Measurements from ENCODE around the gene HIC2.
"Not testable (repeated sequence)": the region's sequence is repeated elsewhere in the genome, so short reads cannot be mapped to it uniquely, and the experiment has no call there.

The HIC2 gene

DNA sequence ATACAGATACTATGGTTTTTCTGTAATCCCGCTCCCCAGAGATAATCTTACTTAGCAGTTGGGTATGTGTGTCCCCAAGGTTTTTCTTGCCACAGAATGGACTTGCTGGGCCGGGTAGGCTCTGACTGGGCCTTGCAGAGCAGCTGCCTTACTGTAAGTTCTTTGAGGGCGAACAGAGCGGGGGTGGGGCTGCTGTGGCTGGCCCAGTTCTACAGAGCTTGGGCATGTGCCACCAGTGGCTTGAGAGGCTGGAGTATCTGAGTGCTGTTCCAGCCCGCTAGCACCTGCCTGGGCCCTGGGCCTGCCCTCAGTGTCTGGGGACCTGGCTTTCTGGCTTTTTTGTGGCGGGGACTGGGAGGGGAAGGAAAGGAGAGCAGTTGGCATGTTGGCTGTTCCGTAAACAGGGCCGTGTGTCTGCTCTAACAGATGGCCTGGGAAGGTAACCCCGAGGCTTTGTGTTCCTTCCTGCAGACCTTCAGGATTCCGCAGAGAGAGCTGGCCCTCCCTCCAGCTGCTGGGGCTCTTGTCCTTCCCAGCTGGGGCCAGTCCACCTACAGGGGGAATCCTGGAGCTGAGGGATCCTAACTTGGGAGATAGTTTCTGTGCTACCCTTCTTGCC, 23.0 kb downstream of the HIC2 start:
- H3K27me3 ChIP-seq (ENCODE audit: control insufficient read depth, insufficient read depth, low read length); H3K36me3 ChIP-seq (ENCODE audit: control insufficient read depth, insufficient read depth, low read length); H3K9ac ChIP-seq (ENCODE audit: low read length); H3K9me3 ChIP-seq (ENCODE audit: control insufficient read depth, insufficient read depth, low read depth, low read length); H3K4me3 ChIP-seq (ENCODE audit: low read depth, low read length); H3K27ac ChIP-seq (ENCODE audit: low read depth, low read length): not testable (repeated sequence)
- H3K4me1 ChIP-seq (ENCODE audit: control insufficient read depth, insufficient read depth, low read length): peaks cover 12% of the 10 kb centered on the region

DNA sequence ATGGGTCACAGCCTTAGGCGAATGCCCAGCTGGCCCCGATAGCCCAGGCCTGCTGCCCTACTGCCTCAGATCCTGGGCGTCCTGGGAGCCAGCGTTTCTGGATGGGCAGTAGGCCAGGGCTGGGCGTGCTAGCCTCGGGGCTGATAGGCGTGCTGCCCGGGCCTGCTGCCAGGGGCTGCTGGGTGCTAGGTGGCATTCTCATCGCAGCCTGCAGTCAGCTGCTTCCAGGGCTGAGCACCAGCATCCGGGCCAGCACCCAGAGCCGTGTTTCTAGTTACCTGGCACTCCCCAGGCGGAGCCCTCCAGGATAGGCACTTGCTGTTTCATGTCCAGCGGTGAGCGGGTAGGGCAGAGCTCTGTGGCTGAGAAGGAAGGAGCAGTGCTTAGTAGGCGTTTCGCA, 23.5 kb downstream of the HIC2 start:
- Histone ChIP-seq H3K36me3 (ENCODE audit: control insufficient read depth, insufficient read depth, low read length) (peaks cover 10% of the 10 kb centered on the region), H3K4me1 (ENCODE audit: control insufficient read depth, insufficient read depth, low read length) (peaks cover 12% of the 10 kb centered on the region)
- not testable (repeated sequence) for H3K27me3 ChIP-seq (ENCODE audit: control insufficient read depth, insufficient read depth, low read length); H3K4me3 ChIP-seq (ENCODE audit: low read depth, low read length); H3K27ac ChIP-seq (ENCODE audit: low read depth, low read length); H3K9ac ChIP-seq (ENCODE audit: low read length); H3K9me3 ChIP-seq (ENCODE audit: control insufficient read depth, insufficient read depth, low read depth, low read length)

DNA sequence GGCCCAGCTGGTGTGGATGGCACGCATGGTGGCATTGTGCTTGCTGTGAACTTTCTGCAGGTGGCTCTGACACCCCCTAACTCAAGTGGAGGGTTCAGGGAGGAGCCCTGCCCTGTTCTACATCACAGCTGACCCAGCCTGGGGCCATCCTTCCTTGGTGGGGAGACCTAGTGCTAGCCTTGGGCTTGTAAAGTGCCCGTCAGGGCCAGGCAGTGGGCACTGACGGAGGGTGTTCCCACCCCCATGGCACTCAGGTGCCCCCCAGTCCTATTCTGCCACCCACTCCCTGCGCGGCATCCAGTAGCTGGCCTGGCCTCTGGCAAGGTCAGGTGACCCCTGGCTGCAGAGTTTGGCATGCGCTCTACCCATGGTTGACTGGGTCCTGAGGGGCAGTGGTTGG, 24.0 kb downstream of the HIC2 start:
- H3K27me3 ChIP-seq (ENCODE audit: control insufficient read depth, insufficient read depth, low read length); H3K27ac ChIP-seq (ENCODE audit: low read depth, low read length); H3K4me3 ChIP-seq (ENCODE audit: low read depth, low read length); H3K9me3 ChIP-seq (ENCODE audit: control insufficient read depth, insufficient read depth, low read depth, low read length); H3K9ac ChIP-seq (ENCODE audit: low read length): not testable (repeated sequence)
- peaks cover 15% of the 10 kb centered on the region for H3K36me3 ChIP-seq (ENCODE audit: control insufficient read depth, insufficient read depth, low read length)
- peaks cover 12% of the 10 kb centered on the region for H3K4me1 ChIP-seq (ENCODE audit: control insufficient read depth, insufficient read depth, low read length)

GRCh38 chr22:21442123-21442522, 25.0 kb downstream of the HIC2 start:
- H3K4me1 ChIP-seq (ENCODE audit: control insufficient read depth, insufficient read depth, low read length): peaks cover 12% of the 10 kb centered on the region
- H3K9me3 ChIP-seq (ENCODE audit: control insufficient read depth, insufficient read depth, low read depth, low read length); H3K4me3 ChIP-seq (ENCODE audit: low read depth, low read length); H3K9ac ChIP-seq (ENCODE audit: low read length); H3K27me3 ChIP-seq (ENCODE audit: control insufficient read depth, insufficient read depth, low read length); H3K27ac ChIP-seq (ENCODE audit: low read depth, low read length): not testable (repeated sequence)
- H3K36me3 ChIP-seq (ENCODE audit: control insufficient read depth, insufficient read depth, low read length): peaks cover 25% of the 10 kb centered on the region

GRCh38 chr22:21442646-21443045, 25.5 kb downstream of the HIC2 start:
- peaks cover 12% of the 10 kb centered on the region for H3K4me1 ChIP-seq (ENCODE audit: control insufficient read depth, insufficient read depth, low read length)
- H3K36me3 ChIP-seq (ENCODE audit: control insufficient read depth, insufficient read depth, low read length): peaks cover 25% of the 10 kb centered on the region
- not testable (repeated sequence) for H3K9me3 ChIP-seq (ENCODE audit: control insufficient read depth, insufficient read depth, low read depth, low read length); H3K9ac ChIP-seq (ENCODE audit: low read length); H3K4me3 ChIP-seq (ENCODE audit: low read depth, low read length); H3K27me3 ChIP-seq (ENCODE audit: control insufficient read depth, insufficient read depth, low read length)
- 0 out of 2 replicates have a peak overlapping the region, but pooled peaks have one; percentile 23 for H3K27ac ChIP-seq (ENCODE audit: low read depth, low read length)

DNA sequence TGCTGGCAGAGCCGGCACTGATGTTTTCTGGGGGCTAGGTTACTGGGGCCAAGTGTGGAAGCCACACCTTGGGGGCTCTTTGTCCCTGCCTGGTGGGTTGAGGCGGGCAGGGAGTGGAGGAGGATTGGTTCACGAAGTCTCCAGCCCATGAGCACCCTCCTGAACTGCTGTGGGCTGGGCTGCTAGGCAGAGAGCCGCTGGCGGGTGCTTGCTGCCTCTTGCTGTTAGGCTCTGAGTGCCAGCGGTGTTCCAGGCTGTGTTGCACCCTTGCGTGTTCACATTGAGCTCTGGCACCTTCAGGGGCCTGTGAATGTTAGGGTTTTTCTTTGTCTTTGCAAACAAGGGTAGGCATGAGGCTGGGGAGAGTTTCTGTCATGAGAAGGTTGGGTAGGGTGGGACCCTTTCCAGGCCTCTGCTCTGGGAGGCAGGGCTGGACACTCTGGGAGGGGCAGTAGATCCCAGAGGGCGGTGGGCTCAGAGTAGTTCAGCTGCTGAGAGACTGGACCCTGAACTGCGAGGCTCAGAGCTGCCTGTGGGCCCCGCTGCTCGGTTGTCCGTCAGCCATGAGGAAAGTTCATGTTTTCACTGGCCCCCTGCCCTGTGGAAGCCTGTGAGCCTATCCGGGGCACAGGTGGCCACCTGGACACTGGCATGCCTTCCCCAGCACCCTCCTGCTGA, 26.0 kb downstream of the HIC2 start:
- peaks cover 25% of the 10 kb centered on the region for H3K36me3 ChIP-seq (ENCODE audit: control insufficient read depth, insufficient read depth, low read length)
- peaks cover 13% of the 10 kb centered on the region for H3K4me1 ChIP-seq (ENCODE audit: control insufficient read depth, insufficient read depth, low read length)
- no peaks in the 10 kb centered on the region for H3K27me3 ChIP-seq (ENCODE audit: control insufficient read depth, insufficient read depth, low read length)
- no peak overlapping the region for H3K4me3 ChIP-seq (ENCODE audit: low read depth, low read length)
- no peak overlapping the region for H3K9ac ChIP-seq (ENCODE audit: low read length)
- no peaks in the 10 kb centered on the region for H3K9me3 ChIP-seq (ENCODE audit: control insufficient read depth, insufficient read depth, low read depth, low read length)
- 0 out of 2 replicates have a peak overlapping the region, but pooled peaks have one; percentile 23 for H3K27ac ChIP-seq (ENCODE audit: low read depth, low read length)

DNA sequence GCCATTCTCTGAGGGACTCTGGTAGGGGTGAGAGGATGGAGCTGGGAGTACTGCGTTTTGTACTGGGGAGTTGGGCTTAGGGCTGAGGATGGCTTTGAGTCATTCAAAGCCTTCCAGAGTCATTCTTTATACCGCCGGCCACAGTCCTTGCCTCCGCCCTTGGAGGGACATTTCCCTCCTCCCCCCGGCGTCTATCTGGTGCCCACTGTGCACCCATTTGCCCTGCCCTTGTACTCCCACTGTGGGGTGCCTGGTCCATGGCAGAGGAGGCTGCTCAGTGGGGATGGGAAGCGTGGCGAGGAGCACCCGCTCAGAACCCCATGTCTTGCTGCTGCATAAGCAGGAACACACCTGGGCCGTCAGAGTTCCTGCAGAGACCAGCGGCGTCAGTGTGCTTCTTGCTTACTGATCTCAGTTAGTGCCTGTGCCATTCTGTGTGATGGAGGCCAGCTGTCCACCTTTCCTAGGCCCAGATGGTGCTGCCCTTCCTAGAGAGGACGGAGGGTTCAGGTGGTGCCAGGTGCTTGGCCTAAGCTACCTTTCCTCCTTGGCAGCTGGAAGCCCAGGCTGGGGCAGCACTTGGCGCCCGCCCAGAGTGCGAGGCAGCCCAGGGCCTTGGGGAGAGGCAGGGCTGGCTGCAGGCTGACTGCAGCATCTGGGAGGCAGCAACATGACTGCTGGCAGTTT, 26.7 kb downstream of the HIC2 start:
- Histone ChIP-seq H3K4me3 (ENCODE audit: low read depth, low read length) (no peak overlapping the region), H3K4me1 (ENCODE audit: control insufficient read depth, insufficient read depth, low read length) (peaks cover 20% of the 10 kb centered on the region), H3K36me3 (ENCODE audit: control insufficient read depth, insufficient read depth, low read length) (peaks cover 25% of the 10 kb centered on the region), H3K9me3 (ENCODE audit: control insufficient read depth, insufficient read depth, low read depth, low read length) (no peaks in the 10 kb centered on the region), H3K9ac (ENCODE audit: low read length) (no peak overlapping the region), H3K27me3 (ENCODE audit: control insufficient read depth, insufficient read depth, low read length) (no peaks in the 10 kb centered on the region), H3K27ac (ENCODE audit: low read depth, low read length) (no peak overlapping the region)

DNA sequence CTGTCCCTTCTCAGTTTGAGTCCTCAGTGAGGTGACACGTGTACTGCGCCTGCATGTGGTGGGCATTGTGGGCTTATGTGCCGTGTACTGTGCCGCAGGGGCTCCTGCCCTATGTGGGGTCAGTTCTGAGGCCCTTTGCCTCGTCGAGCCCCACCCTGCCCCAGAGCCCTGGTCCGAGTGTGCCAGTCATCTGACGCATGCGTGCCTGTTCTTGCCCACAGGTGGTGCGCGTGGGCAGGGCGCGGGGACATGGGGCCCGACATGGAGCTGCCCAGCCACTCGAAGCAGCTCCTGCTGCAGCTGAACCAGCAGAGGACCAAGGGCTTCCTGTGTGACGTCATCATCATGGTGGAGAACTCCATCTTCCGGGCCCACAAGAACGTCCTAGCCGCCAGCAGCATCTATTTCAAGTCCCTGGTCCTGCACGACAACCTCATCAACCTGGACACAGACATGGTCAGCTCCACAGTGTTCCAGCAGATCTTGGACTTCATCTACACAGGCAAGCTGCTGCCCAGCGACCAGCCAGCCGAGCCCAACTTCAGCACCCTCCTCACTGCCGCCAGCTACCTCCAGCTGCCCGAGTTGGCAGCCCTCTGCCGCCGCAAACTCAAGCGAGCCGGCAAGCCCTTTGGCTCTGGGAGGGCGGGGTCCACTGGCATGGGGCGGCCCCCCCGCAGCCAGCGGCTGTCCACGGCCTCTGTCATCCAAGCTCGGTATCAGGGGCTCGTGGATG, 27.7 kb downstream of the HIC2 start:
- H3K27me3 ChIP-seq (ENCODE audit: control insufficient read depth, insufficient read depth, low read length): no peaks in the 10 kb centered on the region
- H3K9ac ChIP-seq (ENCODE audit: low read length): no peak overlapping the region
- peaks cover 25% of the 10 kb centered on the region for H3K36me3 ChIP-seq (ENCODE audit: control insufficient read depth, insufficient read depth, low read length)
- no peaks in the 10 kb centered on the region for H3K9me3 ChIP-seq (ENCODE audit: control insufficient read depth, insufficient read depth, low read depth, low read length)
- peaks cover 23% of the 10 kb centered on the region for H3K4me1 ChIP-seq (ENCODE audit: control insufficient read depth, insufficient read depth, low read length)
- no peak overlapping the region for H3K4me3 ChIP-seq (ENCODE audit: low read depth, low read length)
- H3K27ac ChIP-seq (ENCODE audit: low read depth, low read length): no peak overlapping the region

DNA sequence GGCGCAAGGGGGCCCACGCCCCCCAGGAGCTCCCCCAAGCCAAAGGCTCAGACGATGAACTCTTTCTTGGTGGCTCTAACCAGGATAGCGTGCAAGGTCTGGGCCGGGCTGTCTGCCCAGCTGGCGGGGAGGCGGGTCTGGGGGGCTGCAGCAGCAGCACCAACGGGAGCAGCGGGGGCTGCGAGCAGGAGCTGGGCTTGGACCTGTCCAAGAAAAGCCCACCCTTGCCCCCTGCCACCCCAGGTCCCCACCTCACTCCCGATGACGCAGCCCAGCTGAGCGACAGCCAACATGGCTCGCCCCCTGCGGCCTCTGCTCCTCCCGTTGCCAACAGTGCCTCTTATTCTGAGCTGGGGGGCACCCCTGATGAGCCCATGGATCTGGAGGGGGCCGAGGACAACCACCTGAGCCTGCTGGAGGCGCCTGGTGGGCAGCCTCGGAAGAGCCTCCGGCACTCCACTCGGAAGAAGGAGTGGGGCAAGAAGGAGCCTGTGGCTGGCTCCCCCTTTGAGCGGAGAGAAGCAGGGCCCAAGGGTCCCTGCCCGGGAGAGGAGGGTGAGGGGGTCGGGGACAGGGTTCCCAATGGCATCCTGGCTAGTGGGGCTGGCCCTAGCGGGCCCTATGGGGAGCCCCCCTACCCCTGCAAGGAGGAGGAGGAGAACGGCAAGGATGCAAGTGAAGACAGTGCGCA, 28.4 kb downstream of the HIC2 start:
- H3K27ac ChIP-seq (ENCODE audit: low read depth, low read length): no peak overlapping the region

DNA sequence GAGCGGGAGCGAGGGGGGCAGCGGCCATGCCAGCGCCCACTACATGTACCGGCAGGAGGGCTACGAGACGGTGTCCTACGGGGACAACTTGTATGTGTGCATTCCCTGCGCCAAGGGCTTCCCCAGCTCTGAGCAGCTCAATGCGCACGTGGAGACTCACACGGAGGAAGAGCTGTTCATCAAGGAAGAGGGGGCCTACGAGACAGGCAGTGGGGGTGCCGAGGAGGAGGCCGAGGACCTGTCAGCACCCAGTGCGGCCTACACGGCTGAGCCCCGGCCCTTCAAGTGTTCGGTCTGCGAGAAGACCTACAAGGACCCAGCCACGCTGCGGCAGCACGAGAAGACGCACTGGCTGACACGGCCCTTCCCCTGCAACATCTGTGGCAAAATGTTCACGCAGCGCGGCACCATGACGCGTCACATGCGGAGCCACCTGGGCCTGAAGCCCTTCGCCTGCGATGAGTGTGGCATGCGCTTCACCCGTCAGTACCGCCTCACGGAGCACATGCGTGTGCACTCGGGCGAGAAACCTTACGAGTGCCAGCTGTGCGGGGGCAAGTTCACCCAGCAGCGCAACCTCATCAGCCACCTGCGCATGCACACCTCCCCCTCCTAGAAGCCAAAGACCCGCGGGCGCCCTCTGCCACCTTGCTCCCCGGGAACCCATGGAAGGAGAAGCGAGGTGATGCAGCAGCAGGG, 29.1 kb downstream of the HIC2 start:
- Histone ChIP-seq H3K4me1 (ENCODE audit: control insufficient read depth, insufficient read depth, low read length) (peaks cover 23% of the 10 kb centered on the region), H3K4me3 (ENCODE audit: low read depth, low read length) (no peak overlapping the region), H3K9ac (ENCODE audit: low read length) (no peak overlapping the region), H3K27ac (ENCODE audit: low read depth, low read length) (no peak overlapping the region), H3K36me3 (ENCODE audit: control insufficient read depth, insufficient read depth, low read length) (peaks cover 25% of the 10 kb centered on the region), H3K27me3 (ENCODE audit: control insufficient read depth, insufficient read depth, low read length) (no peaks in the 10 kb centered on the region), H3K9me3 (ENCODE audit: control insufficient read depth, insufficient read depth, low read depth, low read length) (no peaks in the 10 kb centered on the region)

More for the DNA sequence above, 28.4 kb downstream of the HIC2 start:
- Histone ChIP-seq H3K36me3 (ENCODE audit: control insufficient read depth, insufficient read depth, low read length) (peaks cover 25% of the 10 kb centered on the region), H3K9me3 (ENCODE audit: control insufficient read depth, insufficient read depth, low read depth, low read length) (no peaks in the 10 kb centered on the region), H3K4me3 (ENCODE audit: low read depth, low read length) (no peak overlapping the region), H3K9ac (ENCODE audit: low read length) (no peak overlapping the region), H3K4me1 (ENCODE audit: control insufficient read depth, insufficient read depth, low read length) (peaks cover 23% of the 10 kb centered on the region), H3K27me3 (ENCODE audit: control insufficient read depth, insufficient read depth, low read length) (no peaks in the 10 kb centered on the region)

All from HUES6 (cell line).